Measurements from ENCODE around the gene RNF207. TPM values are rescaled to one million over a fixed set of nuclear protein-coding genes. Genes with fewer than 3 reads are reported as not detected.

Gene RNF207
- total RNA-seq, 2 donors from 2014 or later, result 25.2 to 52.4 TPM

DNA sequence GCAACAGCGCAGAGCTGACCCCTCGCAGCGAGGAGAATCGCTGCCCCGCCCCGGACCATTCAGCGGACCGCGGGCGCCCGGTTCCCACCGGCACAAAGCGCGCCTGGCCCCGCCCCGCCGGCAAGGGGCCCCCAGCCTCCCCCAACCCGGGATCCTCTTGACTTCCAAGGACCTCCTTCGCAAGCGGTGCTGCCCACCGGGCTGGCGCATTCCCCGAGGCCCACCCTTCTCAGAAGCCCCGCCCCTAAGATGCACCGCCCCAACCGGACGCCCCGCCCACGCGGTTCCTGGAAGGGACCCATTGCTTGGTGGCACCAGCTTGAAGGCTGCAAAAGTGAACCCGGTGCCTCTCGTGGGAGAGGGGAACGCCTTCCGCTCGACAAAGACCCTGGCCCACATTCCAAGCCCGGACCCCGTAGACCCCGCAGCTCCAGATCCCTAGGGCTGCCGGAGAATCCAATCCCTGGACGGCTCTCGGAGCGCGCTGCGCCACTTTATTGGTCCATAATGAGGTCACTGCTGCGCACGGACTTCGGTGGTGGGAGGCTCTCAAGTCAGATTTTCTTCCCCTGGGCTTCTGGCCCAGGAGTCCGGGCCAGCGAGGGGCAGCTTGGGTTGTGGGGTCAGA is 40.1 kb downstream of the RNF207 start:
- 6% methylated on average over 27 of the region's 49 CpGs; no CpG with 5 or more reads in 1 of the 2 donors for WGBS, 2 donors
- no peak overlapping the region for H3K4me3 ChIP-seq
- TF ChIP-seq, protein P1, sequence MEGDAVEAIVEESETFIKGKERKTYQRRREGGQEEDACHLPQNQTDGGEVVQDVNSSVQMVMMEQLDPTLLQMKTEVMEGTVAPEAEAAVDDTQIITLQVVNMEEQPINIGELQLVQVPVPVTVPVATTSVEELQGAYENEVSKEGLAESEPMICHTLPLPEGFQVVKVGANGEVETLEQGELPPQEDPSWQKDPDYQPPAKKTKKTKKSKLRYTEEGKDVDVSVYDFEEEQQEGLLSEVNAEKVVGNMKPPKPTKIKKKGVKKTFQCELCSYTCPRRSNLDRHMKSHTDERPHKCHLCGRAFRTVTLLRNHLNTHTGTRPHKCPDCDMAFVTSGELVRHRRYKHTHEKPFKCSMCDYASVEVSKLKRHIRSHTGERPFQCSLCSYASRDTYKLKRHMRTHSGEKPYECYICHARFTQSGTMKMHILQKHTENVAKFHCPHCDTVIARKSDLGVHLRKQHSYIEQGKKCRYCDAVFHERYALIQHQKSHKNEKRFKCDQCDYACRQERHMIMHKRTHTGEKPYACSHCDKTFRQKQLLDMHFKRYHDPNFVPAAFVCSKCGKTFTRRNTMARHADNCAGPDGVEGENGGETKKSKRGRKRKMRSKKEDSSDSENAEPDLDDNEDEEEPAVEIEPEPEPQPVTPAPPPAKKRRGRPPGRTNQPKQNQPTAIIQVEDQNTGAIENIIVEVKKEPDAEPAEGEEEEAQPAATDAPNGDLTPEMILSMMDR (IDR thresholded peaks at IDR 0.05), result no peak
- TF ChIP-seq POLR2A (IDR thresholded peaks at IDR 0.05), result no peak
- DNase-seq (peak in 1 of 4 donors; percentile 42), ATAC-seq (no peak)
- H3K27ac ChIP-seq, result no peak overlapping the region
- peaks cover 4 to 45% of the 10 kb centered on the region in 2 donors for H3K27me3 ChIP-seq
- intact Hi-C loops (cut with DNase I), result loop anchor here (5.0 to 10.0 kb wide), 2 partner anchors 156 to 191 kb away; no protein-coding TSS in a partner anchor
- H3K4me1 ChIP-seq, result peaks cover 35% of the 10 kb centered on the region
- no peaks in the 10 kb centered on the region for H3K9me3 ChIP-seq
- H3K36me3 ChIP-seq (replicated peaks in 1 of 2; ENCODE audit: insufficient read depth in 1 of 2, low read depth in 2 of 2), result no peaks in the 10 kb centered on the region

DNA sequence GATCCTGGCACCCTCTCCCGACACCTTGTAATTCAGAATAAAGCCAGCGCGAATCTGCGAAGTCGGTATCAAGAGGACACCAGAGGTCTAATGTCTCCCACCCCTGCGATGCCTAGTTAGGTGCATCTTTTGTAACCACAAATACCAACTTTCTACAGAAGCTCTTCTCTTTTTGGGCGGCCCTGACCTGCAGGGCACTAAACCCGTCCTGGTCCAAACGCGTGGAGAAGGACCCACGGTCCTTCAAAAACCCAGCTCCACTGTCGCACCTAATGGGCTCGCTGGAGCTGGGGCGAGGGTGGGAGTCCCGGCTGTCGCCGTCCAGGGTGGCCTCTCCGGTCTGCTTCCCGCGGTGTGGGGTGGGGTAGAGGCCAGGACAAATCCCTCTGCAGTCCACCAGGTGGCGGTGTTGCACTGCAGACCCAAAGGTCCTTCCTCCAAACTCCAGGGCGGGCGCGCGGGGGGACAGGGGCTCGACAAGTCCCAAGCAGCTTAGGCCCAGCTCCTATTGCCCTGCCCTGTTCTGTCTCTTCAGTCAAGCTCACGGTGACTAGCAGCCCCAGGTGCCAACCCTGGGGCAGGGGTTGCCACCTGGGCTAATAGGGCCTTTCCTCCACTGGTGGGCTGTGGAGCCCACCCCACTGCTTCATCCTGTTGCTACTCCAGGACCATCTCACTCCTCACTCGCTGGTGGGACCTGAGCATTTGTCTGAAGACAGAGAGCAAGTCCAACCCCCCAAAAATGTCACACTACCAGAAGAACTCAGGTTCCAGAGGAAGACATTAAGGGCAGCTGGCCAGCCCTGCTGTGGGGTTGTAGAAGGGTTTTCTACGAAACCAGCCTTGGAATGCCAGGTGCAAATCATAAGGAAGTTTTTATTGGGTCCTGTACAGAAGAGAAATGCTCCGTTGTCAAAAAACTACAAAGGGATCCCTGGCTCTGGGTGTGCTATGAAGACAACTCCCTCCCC is 40.9 kb downstream of the RNF207 start:
- Histone ChIP-seq H3K4me3 (no peak overlapping the region), H3K9me3 (no peaks in the 10 kb centered on the region), H3K4me1 (peaks cover 33% of the 10 kb centered on the region), H3K27ac (no peak overlapping the region), H3K27me3 (peaks cover 4 to 37% of the 10 kb centered on the region in 2 donors), H3K36me3 (replicated peaks in 1 of 2; ENCODE audit: insufficient read depth in 1 of 2, low read depth in 2 of 2) (no peaks in the 10 kb centered on the region)
- DNase-seq, result peak; percentile 73 to 81 (median 80)
- peak; percentile 62 for ATAC-seq
- intact Hi-C loops (cut with DNase I), result loop anchor here (5.0 to 10.0 kb wide), 2 partner anchors 156 to 192 kb away; no protein-coding TSS in a partner anchor
- 4 to 10% methylated on average over 13 to 30 of the region's 30 CpGs for WGBS, 2 donors
- TF ChIP-seq, protein P1 (IDR thresholded peaks at IDR 0.05), result peak; percentile 87 to 96 (median 90)
- no peak for TF ChIP-seq POLR2A (IDR thresholded peaks at IDR 0.05)

- intact Hi-C loops (cut with DNase I), result loop anchor here (5.0 to 10.0 kb wide), 2 partner anchors 155 to 193 kb away; no protein-coding TSS in a partner anchor
- Histone ChIP-seq H3K9me3 (no peaks in the 10 kb centered on the region), H3K27me3 (peaks cover 0 to 32% of the 10 kb centered on the region in 2 donors), H3K36me3 (replicated peaks in 1 of 2; ENCODE audit: insufficient read depth in 1 of 2, low read depth in 2 of 2) (no peaks in the 10 kb centered on the region), H3K4me1 (peaks cover 26% of the 10 kb centered on the region), H3K4me3 (no peak overlapping the region), H3K27ac (no peak overlapping the region)
- ATAC-seq, result no peak
- 56 to 65% methylated on average over 5 of the region's 5 CpGs for WGBS, 2 donors
- TF ChIP-seq, protein P1 (IDR thresholded peaks at IDR 0.05), result no peak
- TF ChIP-seq POLR2A (IDR thresholded peaks at IDR 0.05), result no peak
- DNase-seq, result no peak
Measured at GRCh38 chr1:6247651-6248050, 41.7 kb downstream of the RNF207 start.

DNA sequence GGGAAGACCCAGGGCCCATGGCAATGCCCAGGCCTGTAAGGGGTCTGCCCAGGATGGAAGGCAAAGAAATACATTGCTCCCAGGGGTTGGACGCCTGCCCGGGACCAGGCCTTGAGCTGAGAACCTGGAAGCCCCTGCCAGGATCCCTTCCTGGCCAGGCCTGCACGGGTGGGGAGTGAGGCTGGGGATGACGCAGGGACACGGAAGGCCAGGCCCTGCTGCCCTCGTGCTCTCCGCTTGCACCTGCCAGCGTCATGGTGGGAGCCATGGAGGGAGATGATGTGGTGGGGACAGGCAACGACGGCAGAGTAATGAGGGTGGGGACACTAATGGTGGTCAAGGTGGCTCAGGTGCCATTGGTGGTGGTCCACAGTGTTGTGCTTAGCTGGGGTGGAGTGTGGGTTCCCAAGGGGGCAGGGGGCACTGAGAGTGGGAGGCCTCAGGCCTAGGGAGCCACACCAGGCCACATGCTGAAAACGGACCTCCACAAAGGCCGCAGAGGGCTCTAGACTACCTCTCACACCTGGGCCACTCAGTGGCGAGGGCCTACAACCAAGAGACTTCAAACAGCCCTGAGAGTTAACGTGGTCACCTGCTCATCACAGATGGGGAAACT is 42.4 kb downstream of the RNF207 start:
- WGBS, 2 donors, result 60 to 70% methylated on average over 11 to 14 of the region's 14 CpGs
- intact Hi-C loops (cut with DNase I), result loop anchor here (5.0 to 10.0 kb wide), 2 partner anchors 154 to 193 kb away; no protein-coding TSS in a partner anchor
- DNase-seq (no peak), ATAC-seq (no peak)
- no peak overlapping the region for H3K27ac ChIP-seq
- no peaks in the 10 kb centered on the region for H3K9me3 ChIP-seq
- H3K4me3 ChIP-seq, result no peak overlapping the region
- peaks cover 0 to 27% of the 10 kb centered on the region in 2 donors for H3K27me3 ChIP-seq
- H3K4me1 ChIP-seq, result peaks cover 26% of the 10 kb centered on the region
- no peaks in the 10 kb centered on the region for H3K36me3 ChIP-seq (replicated peaks in 1 of 2; ENCODE audit: insufficient read depth in 1 of 2, low read depth in 2 of 2)
- TF ChIP-seq POLR2A (IDR thresholded peaks at IDR 0.05), result no peak
- TF ChIP-seq, protein P1 (IDR thresholded peaks at IDR 0.05), result no peak
